ENCODE data around the gene PDE8B.

Gene PDE8B

GRCh38 chr5:77250021-77250420 lies 39.5 kb downstream of the PDE8B start:
- Histone ChIP-seq H4K20me1 (ENCODE audit: insufficient read depth, low read length) (no peaks in the 10 kb centered on the region), H3K4me3 (ENCODE audit: low read length) (no peak overlapping the region), H3K27ac (ENCODE audit: low read length) (no peak overlapping the region), H3K9ac (ENCODE audit: low read length) (no peak overlapping the region), H3K27me3 (ENCODE audit: low read depth, low read length) (no peaks in the 10 kb centered on the region), H3K79me2 (ENCODE audit: low read length) (no peaks in the 10 kb centered on the region), H3K4me2 (ENCODE audit: low read length) (no peak overlapping the region), H3K4me1 (ENCODE audit: low read length) (peaks cover 16% of the 10 kb centered on the region), H3K36me3 (replicated peaks; ENCODE audit: low read depth, low read length) (no peaks in the 10 kb centered on the region), H3K9me3 (ENCODE audit: insufficient read depth, low read length) (no peaks in the 10 kb centered on the region), H2AFZ (ENCODE audit: low read depth, low read length) (no peak overlapping the region)
- no peak for TF ChIP-seq CTCF (IDR thresholded peaks at IDR 0.05; ENCODE audit: low read depth, low read length)
- no peak for TF ChIP-seq EZH2phosphoT487 (IDR thresholded peaks at IDR 0.05; ENCODE audit: low read depth)

GRCh38 chr5:77251921-77252320 lies 41.4 kb downstream of the PDE8B start:
- Histone ChIP-seq H4K20me1 (ENCODE audit: insufficient read depth, low read length) (no peaks in the 10 kb centered on the region), H3K27me3 (ENCODE audit: low read depth, low read length) (no peaks in the 10 kb centered on the region), H3K27ac (ENCODE audit: low read length) (no peak overlapping the region), H2AFZ (ENCODE audit: low read depth, low read length) (no peak overlapping the region), H3K4me2 (ENCODE audit: low read length) (no peak overlapping the region), H3K9ac (ENCODE audit: low read length) (no peak overlapping the region), H3K9me3 (ENCODE audit: insufficient read depth, low read length) (no peaks in the 10 kb centered on the region), H3K4me1 (ENCODE audit: low read length) (peaks cover 6% of the 10 kb centered on the region), H3K4me3 (ENCODE audit: low read length) (no peak overlapping the region), H3K79me2 (ENCODE audit: low read length) (no peaks in the 10 kb centered on the region), H3K36me3 (replicated peaks; ENCODE audit: low read depth, low read length) (no peaks in the 10 kb centered on the region)
- TF ChIP-seq CTCF (IDR thresholded peaks at IDR 0.05; ENCODE audit: low read depth, low read length) = no peak
- TF ChIP-seq EZH2phosphoT487 (IDR thresholded peaks at IDR 0.05; ENCODE audit: low read depth) = no peak

GRCh38 chr5:77255617-77256016 lies 45.1 kb downstream of the PDE8B start:
- Histone ChIP-seq H3K36me3 (replicated peaks; ENCODE audit: low read depth, low read length) (no peaks in the 10 kb centered on the region), H3K4me1 (ENCODE audit: low read length) (peaks cover 10% of the 10 kb centered on the region), H3K27me3 (ENCODE audit: low read depth, low read length) (no peaks in the 10 kb centered on the region), H2AFZ (ENCODE audit: low read depth, low read length) (no peak overlapping the region), H3K4me3 (ENCODE audit: low read length) (no peak overlapping the region), H3K27ac (ENCODE audit: low read length) (no peak overlapping the region), H3K4me2 (ENCODE audit: low read length) (no peak overlapping the region), H3K9me3 (ENCODE audit: insufficient read depth, low read length) (no peaks in the 10 kb centered on the region), H4K20me1 (ENCODE audit: insufficient read depth, low read length) (no peaks in the 10 kb centered on the region), H3K9ac (ENCODE audit: low read length) (no peak overlapping the region), H3K79me2 (ENCODE audit: low read length) (no peaks in the 10 kb centered on the region)
- no peak for TF ChIP-seq CTCF (IDR thresholded peaks at IDR 0.05; ENCODE audit: low read depth, low read length)
- no peak for TF ChIP-seq EZH2phosphoT487 (IDR thresholded peaks at IDR 0.05; ENCODE audit: low read depth)

- Histone ChIP-seq H2AFZ (ENCODE audit: low read depth, low read length) (no peak overlapping the region), H4K20me1 (ENCODE audit: insufficient read depth, low read length) (no peaks in the 10 kb centered on the region), H3K4me2 (ENCODE audit: low read length) (no peak overlapping the region), H3K79me2 (ENCODE audit: low read length) (no peaks in the 10 kb centered on the region), H3K9me3 (ENCODE audit: insufficient read depth, low read length) (no peaks in the 10 kb centered on the region), H3K4me1 (ENCODE audit: low read length) (peaks cover 10% of the 10 kb centered on the region), H3K27me3 (ENCODE audit: low read depth, low read length) (no peaks in the 10 kb centered on the region), H3K27ac (ENCODE audit: low read length) (no peak overlapping the region), H3K36me3 (replicated peaks; ENCODE audit: low read depth, low read length) (no peaks in the 10 kb centered on the region), H3K4me3 (ENCODE audit: low read length) (no peak overlapping the region), H3K9ac (ENCODE audit: low read length) (no peak overlapping the region)
- TF ChIP-seq EZH2phosphoT487 (IDR thresholded peaks at IDR 0.05; ENCODE audit: low read depth) (no peak), CTCF (IDR thresholded peaks at IDR 0.05; ENCODE audit: low read depth, low read length) (no peak)
Measured at GRCh38 chr5:77256406-77256805, 45.9 kb downstream of the PDE8B start.
